ENCODE measurements around the gene YBEY.

The YBEY gene

DNA sequence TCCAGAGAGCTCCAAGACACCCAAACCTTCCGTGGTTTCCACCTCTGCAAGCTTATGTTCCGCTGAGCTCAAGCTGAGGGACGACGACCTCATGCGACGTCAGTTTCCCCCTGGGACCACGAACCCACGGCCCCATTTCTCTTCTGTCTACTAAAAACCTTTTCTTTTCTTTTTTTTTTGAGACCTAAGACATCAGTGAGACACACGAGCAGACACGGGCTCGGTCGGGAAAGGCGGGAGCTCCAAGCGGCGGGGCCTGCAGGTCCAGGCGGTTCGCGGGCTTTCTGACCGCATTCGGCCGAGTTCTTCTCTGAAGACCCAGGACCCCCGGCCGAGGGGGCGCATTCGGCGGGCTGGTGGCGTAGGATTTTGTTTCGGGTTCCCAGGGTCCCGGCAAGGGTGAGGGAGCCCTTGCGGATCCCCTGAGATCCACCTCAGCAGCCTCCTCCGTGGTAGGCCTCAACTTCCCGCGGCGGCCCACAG is 37.1 kb downstream of the YBEY start:
- Histone ChIP-seq H3K36me3 (ENCODE audit: control insufficient read depth in 2 of 2, insufficient read depth in 1 of 2, low read length in 2 of 2) (peaks cover 27 to 38% of the 10 kb centered on the region in 2 experiments; a peak in 2 of 3 replicates), H3K9me3 (ENCODE audit: control insufficient read depth, insufficient read depth, low read depth, low read length) (no peaks in the 10 kb centered on the region), H3K4me1 (ENCODE audit: control insufficient read depth, insufficient read depth, low read length) (peaks cover 19% of the 10 kb centered on the region), H3K4me3 (ENCODE audit: low read depth, low read length) (peak overlapping the region; percentile 63), H3K27ac (ENCODE audit: extremely low read depth, low read depth, low read length) (peak overlapping the region; percentile 90)
- POLR2A ChIA-PET, result interaction anchor here (0.6 to 1.6 kb wide), 9 partner anchors 9 to 312 kb away, joined by 3 to 6 read pairs (median 4); partner anchors contain the start of gene PRMT2
- CTCF ChIA-PET, result interaction anchor here (0.7 to 1.0 kb wide), 3 partner anchors 38 to 317 kb away, joined by 3 to 4 read pairs (median 3); partner anchors contain the start of genes MCM3AP and YBEY
- 0 out of 2 replicates have a peak, but pooled peaks have one; percentile 73 for TF ChIP-seq ZSCAN23 (tag by site-specific recombination; IDR thresholded peaks at IDR 0.05)
- TF ChIP-seq ZNF324 (tag by site-specific recombination; IDR thresholded peaks at IDR 0.05), result 0 out of 2 replicates have a peak, but pooled peaks have one; percentile 67
- peak; percentile 24 for TF ChIP-seq KLF16 (tag by site-specific recombination; IDR thresholded peaks at IDR 0.05)
- peak; percentile 68 for TF ChIP-seq ZNF146 (tag by site-specific recombination; IDR thresholded peaks at IDR 0.05)
- 0 out of 2 replicates have a peak, but pooled peaks have one; percentile 44 for TF ChIP-seq ZNF266 (tag by site-specific recombination; IDR thresholded peaks at IDR 0.05; ENCODE audit: low read depth)
- TF ChIP-seq ZNF239 (tag by site-specific recombination; IDR thresholded peaks at IDR 0.05), result 0 out of 2 replicates have a peak, but pooled peaks have one; percentile 15
- no peak for TF ChIP-seq ZNF747 (tag by site-specific recombination; IDR thresholded peaks at IDR 0.05)
- peak; percentile 90; the same call in 1 of the 2 replicates for TF ChIP-seq ZSCAN30 (tag by site-specific recombination; IDR thresholded peaks at IDR 0.05)
- 0 out of 2 replicates have a peak, but pooled peaks have one; percentile 11 for TF ChIP-seq ZBTB7A (tag by site-specific recombination; IDR thresholded peaks at IDR 0.05; ENCODE audit: low read depth)
- 0 out of 2 replicates have a peak, but pooled peaks have one; percentile 47 for TF ChIP-seq MEIS1 (CRISPR knock-in tag; IDR thresholded peaks at IDR 0.05; ENCODE audit: borderline replicate concordance)
- TF ChIP-seq REST (tag by site-specific recombination; IDR thresholded peaks at IDR 0.05), result peak; percentile 62
- TF ChIP-seq ZNF391 (tag by site-specific recombination; IDR thresholded peaks at IDR 0.05; ENCODE audit: borderline replicate concordance, low read depth), result peak; percentile 45; the same call in 1 of the 2 replicates
- TF ChIP-seq WT1 (tag by site-specific recombination; IDR thresholded peaks at IDR 0.05), result no peak
- TF ChIP-seq ZNF776 (tag by site-specific recombination; IDR thresholded peaks at IDR 0.05; ENCODE audit: borderline replicate concordance), result no peak
- 0 out of 2 replicates have a peak, but pooled peaks have one; percentile 44 for TF ChIP-seq ZBTB21 (tag by site-specific recombination; IDR thresholded peaks at IDR 0.05)
- peak; percentile 76; the same call in 1 of the 2 replicates for TF ChIP-seq REPIN1 (tag by site-specific recombination; IDR thresholded peaks at IDR 0.05; ENCODE audit: low read depth)
- TF ChIP-seq ZNF623 (tag by site-specific recombination; IDR thresholded peaks at IDR 0.05), result 0 out of 2 replicates have a peak, but pooled peaks have one; percentile 18
- 0 out of 2 replicates have a peak, but pooled peaks have one; percentile 52 for TF ChIP-seq ZNF561 (tag by site-specific recombination; IDR thresholded peaks at IDR 0.05; ENCODE audit: borderline replicate concordance)
- TF ChIP-seq ZBTB11 (tag by site-specific recombination; conservative IDR thresholded peaks at IDR 0.05; ENCODE audit: low read depth), result peak; percentile 28
- TF ChIP-seq, protein P1, sequence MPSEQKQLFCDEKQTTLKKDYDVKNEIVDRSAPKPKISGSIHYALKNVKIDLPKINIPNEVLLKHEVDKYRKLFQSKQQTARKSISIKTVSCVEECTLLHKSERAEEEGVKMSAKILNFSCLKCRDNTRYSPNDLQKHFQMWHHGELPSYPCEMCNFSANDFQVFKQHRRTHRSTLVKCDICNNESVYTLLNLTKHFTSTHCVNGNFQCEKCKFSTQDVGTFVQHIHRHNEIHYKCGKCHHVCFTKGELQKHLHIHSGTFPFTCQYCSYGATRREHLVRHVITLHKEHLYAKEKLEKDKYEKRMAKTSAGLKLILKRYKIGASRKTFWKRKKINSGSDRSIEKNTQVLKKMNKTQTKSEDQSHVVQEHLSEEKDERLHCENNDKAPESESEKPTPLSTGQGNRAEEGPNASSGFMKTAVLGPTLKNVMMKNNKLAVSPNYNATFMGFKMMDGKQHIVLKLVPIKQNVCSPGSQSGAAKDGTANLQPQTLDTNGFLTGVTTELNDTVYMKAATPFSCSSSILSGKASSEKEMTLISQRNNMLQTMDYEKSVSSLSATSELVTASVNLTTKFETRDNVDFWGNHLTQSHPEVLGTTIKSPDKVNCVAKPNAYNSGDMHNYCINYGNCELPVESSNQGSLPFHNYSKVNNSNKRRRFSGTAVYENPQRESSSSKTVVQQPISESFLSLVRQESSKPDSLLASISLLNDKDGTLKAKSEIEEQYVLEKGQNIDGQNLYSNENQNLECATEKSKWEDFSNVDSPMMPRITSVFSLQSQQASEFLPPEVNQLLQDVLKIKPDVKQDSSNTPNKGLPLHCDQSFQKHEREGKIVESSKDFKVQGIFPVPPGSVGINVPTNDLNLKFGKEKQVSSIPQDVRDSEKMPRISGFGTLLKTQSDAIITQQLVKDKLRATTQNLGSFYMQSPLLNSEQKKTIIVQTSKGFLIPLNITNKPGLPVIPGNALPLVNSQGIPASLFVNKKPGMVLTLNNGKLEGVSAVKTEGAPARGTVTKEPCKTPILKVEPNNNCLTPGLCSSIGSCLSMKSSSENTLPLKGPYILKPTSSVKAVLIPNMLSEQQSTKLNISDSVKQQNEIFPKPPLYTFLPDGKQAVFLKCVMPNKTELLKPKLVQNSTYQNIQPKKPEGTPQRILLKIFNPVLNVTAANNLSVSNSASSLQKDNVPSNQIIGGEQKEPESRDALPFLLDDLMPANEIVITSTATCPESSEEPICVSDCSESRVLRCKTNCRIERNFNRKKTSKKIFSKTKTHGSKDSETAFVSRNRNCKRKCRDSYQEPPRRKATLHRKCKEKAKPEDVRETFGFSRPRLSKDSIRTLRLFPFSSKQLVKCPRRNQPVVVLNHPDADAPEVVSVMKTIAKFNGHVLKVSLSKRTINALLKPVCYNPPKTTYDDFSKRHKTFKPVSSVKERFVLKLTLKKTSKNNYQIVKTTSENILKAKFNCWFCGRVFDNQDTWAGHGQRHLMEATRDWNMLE (tag by site-specific recombination; conservative IDR thresholded peaks at IDR 0.05; ENCODE audit: low read depth), result no peak
- no peak for TF ChIP-seq ZNF571 (tag by site-specific recombination; IDR thresholded peaks at IDR 0.05)
- TF ChIP-seq, protein P2, sequence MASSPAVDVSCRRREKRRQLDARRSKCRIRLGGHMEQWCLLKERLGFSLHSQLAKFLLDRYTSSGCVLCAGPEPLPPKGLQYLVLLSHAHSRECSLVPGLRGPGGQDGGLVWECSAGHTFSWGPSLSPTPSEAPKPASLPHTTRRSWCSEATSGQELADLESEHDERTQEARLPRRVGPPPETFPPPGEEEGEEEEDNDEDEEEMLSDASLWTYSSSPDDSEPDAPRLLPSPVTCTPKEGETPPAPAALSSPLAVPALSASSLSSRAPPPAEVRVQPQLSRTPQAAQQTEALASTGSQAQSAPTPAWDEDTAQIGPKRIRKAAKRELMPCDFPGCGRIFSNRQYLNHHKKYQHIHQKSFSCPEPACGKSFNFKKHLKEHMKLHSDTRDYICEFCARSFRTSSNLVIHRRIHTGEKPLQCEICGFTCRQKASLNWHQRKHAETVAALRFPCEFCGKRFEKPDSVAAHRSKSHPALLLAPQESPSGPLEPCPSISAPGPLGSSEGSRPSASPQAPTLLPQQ (tag by site-specific recombination; IDR thresholded peaks at IDR 0.05), result peak; percentile 9
